ENCODE results near the gene SRGAP3. TPM values are rescaled to one million over a fixed set of nuclear protein-coding genes. Genes with fewer than 3 reads are reported as not detected.

SRGAP3 gene
- total RNA-seq, 2 experiments from 2014 or later = 2.2 to 3.5 TPM

GRCh38 chr3:9192248-9193025 is 57.0 kb downstream of the SRGAP3 start:
- Mint-ChIP-seq H3K27ac (no peak overlapping the region), H3K9me3 (no peaks in the 10 kb centered on the region), H3K4me1 (ENCODE audit: low read depth) (no peaks in the 10 kb centered on the region), H3K27me3 (no peaks in the 10 kb centered on the region), H3K4me3 (no peak overlapping the region), H3K36me3 (no peaks in the 10 kb centered on the region)
- CTCF ChIA-PET = no interaction called here
- intact Hi-C loops (cut with micrococcal nuclease) = no loop called here
- POLR2A ChIA-PET = no interaction called here
- no peak for DNase-seq

- no peak overlapping the region for H3K4me3 Mint-ChIP-seq
- H3K9me3 Mint-ChIP-seq = no peaks in the 10 kb centered on the region
- intact Hi-C loops (cut with micrococcal nuclease) = no loop called here
- H3K27me3 Mint-ChIP-seq = no peaks in the 10 kb centered on the region
- DNase-seq = no peak
- H3K27ac Mint-ChIP-seq = no peak overlapping the region
- ChIA-PET POLR2A (no interaction called here), CTCF (no interaction called here)
- H3K36me3 Mint-ChIP-seq = no peaks in the 10 kb centered on the region
- no peaks in the 10 kb centered on the region for H3K4me1 Mint-ChIP-seq (ENCODE audit: low read depth)
Measured at GRCh38 chr3:9190276-9190675, 59.2 kb downstream of the SRGAP3 start.

GRCh38 chr3:9188583-9188982 is 60.9 kb downstream of the SRGAP3 start:
- no peaks in the 10 kb centered on the region for H3K4me1 Mint-ChIP-seq (ENCODE audit: low read depth)

GRCh38 chr3:9185701-9186100 is 63.7 kb downstream of the SRGAP3 start:
- Mint-ChIP-seq H3K27ac (no peak overlapping the region), H3K27me3 (no peaks in the 10 kb centered on the region), H3K4me1 (ENCODE audit: low read depth) (peaks cover 6% of the 10 kb centered on the region), H3K36me3 (no peaks in the 10 kb centered on the region), H3K4me3 (no peak overlapping the region), H3K9me3 (no peaks in the 10 kb centered on the region)
- ChIA-PET POLR2A (no interaction called here), CTCF (no interaction called here)
- no peak for DNase-seq
- intact Hi-C loops (cut with micrococcal nuclease) = no loop called here

More at GRCh38 chr3:9188583-9188982, 60.9 kb downstream of the SRGAP3 start:
- H3K9me3 Mint-ChIP-seq = no peaks in the 10 kb centered on the region
- POLR2A ChIA-PET = no interaction called here
- no peak overlapping the region for H3K27ac Mint-ChIP-seq
- CTCF ChIA-PET = no interaction called here
- no peak overlapping the region for H3K4me3 Mint-ChIP-seq
- DNase-seq = no peak
- H3K27me3 Mint-ChIP-seq = no peaks in the 10 kb centered on the region
- intact Hi-C loops (cut with micrococcal nuclease) = no loop called here
- no peaks in the 10 kb centered on the region for H3K36me3 Mint-ChIP-seq

- no peak overlapping the region for H3K4me3 Mint-ChIP-seq
- ChIA-PET POLR2A (no interaction called here), CTCF (no interaction called here)
- H3K27ac Mint-ChIP-seq = no peak overlapping the region
- no peaks in the 10 kb centered on the region for H3K9me3 Mint-ChIP-seq
- H3K27me3 Mint-ChIP-seq = no peaks in the 10 kb centered on the region
- DNase-seq = no peak
- intact Hi-C loops (cut with micrococcal nuclease) = no loop called here
- H3K4me1 Mint-ChIP-seq (ENCODE audit: low read depth) = peaks cover 13% of the 10 kb centered on the region
- no peaks in the 10 kb centered on the region for H3K36me3 Mint-ChIP-seq
Measured at GRCh38 chr3:9185046-9185445, 64.4 kb downstream of the SRGAP3 start.

- H3K27me3 Mint-ChIP-seq = no peaks in the 10 kb centered on the region
- H3K4me3 Mint-ChIP-seq = no peak overlapping the region
- POLR2A ChIA-PET = no interaction called here
- H3K36me3 Mint-ChIP-seq = no peaks in the 10 kb centered on the region
- no peak overlapping the region for H3K27ac Mint-ChIP-seq
- DNase-seq = no peak
- H3K9me3 Mint-ChIP-seq = no peaks in the 10 kb centered on the region
- intact Hi-C loops (cut with micrococcal nuclease) = no loop called here
- CTCF ChIA-PET = interaction anchor here (1.0 kb wide), 1 partner anchor 186 kb away, joined by 3 read pairs; no protein-coding TSS in a partner anchor
- peaks cover 19% of the 10 kb centered on the region for H3K4me1 Mint-ChIP-seq (ENCODE audit: low read depth)
Measured at GRCh38 chr3:9184461-9184835, 65.0 kb downstream of the SRGAP3 start.

GRCh38 chr3:9183811-9184460 is 65.5 kb downstream of the SRGAP3 start:
- Mint-ChIP-seq H3K4me1 (ENCODE audit: low read depth) (peaks cover 19% of the 10 kb centered on the region), H3K27ac (no peak overlapping the region), H3K27me3 (no peaks in the 10 kb centered on the region), H3K4me3 (no peak overlapping the region), H3K9me3 (no peaks in the 10 kb centered on the region), H3K36me3 (no peaks in the 10 kb centered on the region)
- CTCF ChIA-PET = interaction anchor here (1.0 kb wide), 1 partner anchor 185 kb away, joined by 3 read pairs; no protein-coding TSS in a partner anchor
- POLR2A ChIA-PET = no interaction called here
- no peak for DNase-seq
- intact Hi-C loops (cut with micrococcal nuclease) = no loop called here

- Mint-ChIP-seq H3K27ac (no peak overlapping the region), H3K9me3 (no peaks in the 10 kb centered on the region), H3K27me3 (no peaks in the 10 kb centered on the region), H3K4me1 (ENCODE audit: low read depth) (peaks cover 19% of the 10 kb centered on the region), H3K4me3 (no peak overlapping the region), H3K36me3 (no peaks in the 10 kb centered on the region)
- intact Hi-C loops (cut with micrococcal nuclease) = no loop called here
- no peak for DNase-seq
- ChIA-PET CTCF (no interaction called here), POLR2A (no interaction called here)
Measured at GRCh38 chr3:9183011-9183410, 66.4 kb downstream of the SRGAP3 start.

GRCh38 chr3:9180764-9181117 is 68.7 kb downstream of the SRGAP3 start:
- DNase-seq = peak; percentile 38
- Mint-ChIP-seq H3K4me3 (peak overlapping the region; percentile 42), H3K4me1 (ENCODE audit: low read depth) (peaks cover 19% of the 10 kb centered on the region), H3K36me3 (no peaks in the 10 kb centered on the region), H3K9me3 (no peaks in the 10 kb centered on the region), H3K27me3 (no peaks in the 10 kb centered on the region), H3K27ac (no peak overlapping the region)
- ChIA-PET CTCF (no interaction called here), POLR2A (no interaction called here)
- intact Hi-C loops (cut with micrococcal nuclease) = no loop called here

- Mint-ChIP-seq H3K27ac (peak overlapping the region; percentile 60), H3K36me3 (no peaks in the 10 kb centered on the region)
- CTCF ChIA-PET = no interaction called here
Measured at GRCh38 chr3:9179826-9180763, 69.4 kb downstream of the SRGAP3 start.

GRCh38 chr3:9178697-9179096 is 70.7 kb downstream of the SRGAP3 start:
- no peak for DNase-seq
- no peak overlapping the region for H3K4me3 Mint-ChIP-seq
- H3K9me3 Mint-ChIP-seq = no peaks in the 10 kb centered on the region
- POLR2A ChIA-PET = no interaction called here
- H3K27ac Mint-ChIP-seq = no peak overlapping the region
- peaks cover 19% of the 10 kb centered on the region for H3K4me1 Mint-ChIP-seq (ENCODE audit: low read depth)
- intact Hi-C loops (cut with micrococcal nuclease) = no loop called here
- H3K36me3 Mint-ChIP-seq = no peaks in the 10 kb centered on the region
- CTCF ChIA-PET = no interaction called here
- H3K27me3 Mint-ChIP-seq = no peaks in the 10 kb centered on the region

More at GRCh38 chr3:9179826-9180763, 69.4 kb downstream of the SRGAP3 start:
- DNase-seq = peak; percentile 24
- Mint-ChIP-seq H3K4me1 (ENCODE audit: low read depth) (peaks cover 19% of the 10 kb centered on the region), H3K9me3 (no peaks in the 10 kb centered on the region), H3K4me3 (peak overlapping the region; percentile 42), H3K27me3 (no peaks in the 10 kb centered on the region)
- intact Hi-C loops (cut with micrococcal nuclease) = no loop called here
- POLR2A ChIA-PET = no interaction called here

- DNase-seq = no peak
- CTCF ChIA-PET = no interaction called here
- no peaks in the 10 kb centered on the region for H3K36me3 Mint-ChIP-seq
- no peak overlapping the region for H3K27ac Mint-ChIP-seq
- intact Hi-C loops (cut with micrococcal nuclease) = no loop called here
- no peak overlapping the region for H3K4me3 Mint-ChIP-seq
- no peaks in the 10 kb centered on the region for H3K9me3 Mint-ChIP-seq
- H3K27me3 Mint-ChIP-seq = no peaks in the 10 kb centered on the region
- POLR2A ChIA-PET = no interaction called here
- peaks cover 10% of the 10 kb centered on the region for H3K4me1 Mint-ChIP-seq (ENCODE audit: low read depth)
Measured at GRCh38 chr3:9175421-9175820, 74.0 kb downstream of the SRGAP3 start.
